HL-60 (cell line): Measurements from ENCODE around the gene PPME1.

Source experiments
- DNase-seq, 2 experiments: peaks; one replicate each; pipeline ENCODE4 v3.0.0-alpha.2; 2010 to 2020; ENCODE audit warnings: low read depth in 1 of 2, low spot score in 1 of 2
- H3K27ac ChIP-seq: fragments of 250-450 bp; sonication (Bioruptor Pico); replicated peaks from 2 replicates; pipeline ENCODE4 v1.5.1; 2020; ENCODE audit warnings: mild to moderate bottlenecking, moderate library complexity
- H3K27me3 ChIP-seq: fragments of 250-450 bp; sonication (Bioruptor Pico); 2 replicates; pipeline ENCODE4 v1.5.1; 2021; ENCODE audit warnings: mild to moderate bottlenecking, moderate library complexity; ENCODE audit not compliant: insufficient read depth, poor library complexity, severe bottlenecking
- H3K4me3 ChIP-seq: replicated peaks from 2 replicates; pipeline ENCODE4 v1.5.1; 2011; ENCODE audit warnings: mild to moderate bottlenecking, control low read depth, low read length; ENCODE audit not compliant: insufficient read depth
- CTCF ChIP-seq: IDR thresholded peaks from one replicate; pipeline ENCODE4 v1.5.1; 2011; ENCODE audit warnings: low read length, control low read depth, inconsistent platforms; ENCODE audit not compliant: insufficient read depth
- GABPA ChIP-seq: IDR thresholded peaks from 2 replicates; pipeline ENCODE4 v1.6.1; 2012; ENCODE audit warnings: low read depth
- POLR2AphosphoS5 ChIP-seq: IDR thresholded peaks from 2 replicates; pipeline ENCODE4 v1.6.1; 2012; ENCODE audit warnings: low read depth
- REST ChIP-seq: IDR thresholded peaks from 2 replicates; pipeline ENCODE4 v1.6.1; 2012; ENCODE audit warnings: low read depth; ENCODE audit not compliant: insufficient replicate concordance
- SPI1 ChIP-seq: IDR thresholded peaks from 2 replicates; pipeline ENCODE4 v1.6.1; 2012; ENCODE audit warnings: low read depth, mild to moderate bottlenecking, borderline replicate concordance

PPME1 gene

GRCh38 chr11:74284466-74284865, 113.4 kb downstream of the PPME1 start:
- no peak overlapping the region for H3K27ac ChIP-seq
- no peaks in the 10 kb centered on the region for H3K27me3 ChIP-seq
- TF ChIP-seq CTCF = no peak
- TF ChIP-seq GABPA = no peak
- no peak for TF ChIP-seq SPI1
- no peak for TF ChIP-seq REST
- TF ChIP-seq POLR2AphosphoS5 = no peak
- no peak overlapping the region for H3K4me3 ChIP-seq
- no peak for DNase-seq

GRCh38 chr11:74288161-74288560, 117.1 kb downstream of the PPME1 start:
- no peak overlapping the region for H3K27ac ChIP-seq
- H3K4me3 ChIP-seq = no peak overlapping the region
- no peak for DNase-seq
- H3K27me3 ChIP-seq = no peaks in the 10 kb centered on the region
- TF ChIP-seq REST (no peak), GABPA (no peak), CTCF (no peak), POLR2AphosphoS5 (no peak), SPI1 (no peak)

GRCh38 chr11:74288911-74289310, 117.8 kb downstream of the PPME1 start:
- no peak for DNase-seq
- H3K4me3 ChIP-seq = no peak overlapping the region
- no peak for TF ChIP-seq CTCF
- TF ChIP-seq POLR2AphosphoS5 = no peak
- no peak for TF ChIP-seq GABPA
- no peak for TF ChIP-seq REST
- no peak for TF ChIP-seq SPI1
- no peaks in the 10 kb centered on the region for H3K27me3 ChIP-seq
- H3K27ac ChIP-seq = no peak overlapping the region
